WI38 (cell line): ENCODE results near the gene TDRD5.

Experiments used
- H3K4me3 ChIP-seq: 2 replicates; pipeline ENCODE4 v1.5.1; 2011; ENCODE audit warnings: low read depth, mild to moderate bottlenecking, control low read depth, low read length
- CTCF ChIP-seq: IDR thresholded peaks from 2 replicates; pipeline ENCODE4 v1.5.1; 2012; ENCODE audit warnings: low read depth, mild to moderate bottlenecking, control low read depth, low read length

The TDRD5 gene

GRCh38 chr1:179591592-179592580 is at the start of gene TDRD5:
Gene TDRD5, plus strand, starts transcription at chr1:179591832. Its CDS starts 784 bp downstream, at chr1:179592616.
- no peak for TF ChIP-seq CTCF
- H3K4me3 ChIP-seq: no peak within 1 kb of the TSS

DNA sequence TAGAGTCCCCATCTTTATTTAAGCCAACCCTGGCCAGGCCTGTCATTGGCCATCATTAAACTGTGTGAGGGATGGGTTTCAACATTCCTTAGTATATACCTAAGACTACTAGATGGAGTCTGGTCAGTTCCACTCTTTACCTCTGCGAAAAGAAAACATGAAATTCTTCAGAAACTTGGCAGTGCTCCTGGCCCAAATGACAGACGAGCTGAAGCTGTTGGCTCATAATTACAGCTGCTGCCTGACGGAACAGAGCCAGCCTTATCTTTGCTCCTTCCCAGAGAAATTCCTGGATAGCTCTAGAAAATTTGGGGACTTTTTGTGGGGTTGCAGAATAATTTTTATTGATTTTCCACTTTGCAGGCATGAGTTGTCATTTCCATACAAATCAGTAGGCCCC is 46.3 kb upstream of the TDRD5 start:
- H3K4me3 ChIP-seq: no peak overlapping the region
- TF ChIP-seq CTCF: no peak

GRCh38 chr1:179547021-179547535 is 44.6 kb upstream of the TDRD5 start:
- TF ChIP-seq CTCF: no peak
- H3K4me3 ChIP-seq: no peak overlapping the region

GRCh38 chr1:179548666-179549367 is 42.8 kb upstream of the TDRD5 start:
- no peak for TF ChIP-seq CTCF
- no peak overlapping the region for H3K4me3 ChIP-seq

- no peak overlapping the region for H3K4me3 ChIP-seq
- TF ChIP-seq CTCF: no peak
These were observed 42.3 kb upstream of the TDRD5 start for GRCh38 chr1:179549368-179549700.

GRCh38 chr1:179550746-179551682 is 40.6 kb upstream of the TDRD5 start:
- no peak for TF ChIP-seq CTCF
- no peak overlapping the region for H3K4me3 ChIP-seq
